ENCODE measurements around the gene CSNK2A2.

CSNK2A2 gene

GRCh38 chr16:58120234-58120633 is 77.7 kb downstream of the CSNK2A2 start:
- no peak for DNase-seq (ENCODE audit: low read depth, low spot score)
- no peak for TF ChIP-seq CTCF (IDR thresholded peaks at IDR 0.05; ENCODE audit: low read depth, low read length)
- H3K4me3 ChIP-seq (ENCODE audit: low read depth, low read length): no peak overlapping the region
- in situ Hi-C loops (cut with HindIII; ENCODE audit: low sequenced_read_pairs): no loop called here

- no peak for TF ChIP-seq CTCF (IDR thresholded peaks at IDR 0.05; ENCODE audit: low read depth, low read length)
- in situ Hi-C loops (cut with HindIII; ENCODE audit: low sequenced_read_pairs): no loop called here
- no peak overlapping the region for H3K4me3 ChIP-seq (ENCODE audit: low read depth, low read length)
- no peak for DNase-seq (ENCODE audit: low read depth, low spot score)
These were observed 78.4 kb downstream of the CSNK2A2 start for GRCh38 chr16:58119509-58119845.

GRCh38 chr16:58118801-58119508 is 79.0 kb downstream of the CSNK2A2 start:
- no peak overlapping the region for H3K4me3 ChIP-seq (ENCODE audit: low read depth, low read length)
- in situ Hi-C loops (cut with HindIII; ENCODE audit: low sequenced_read_pairs): no loop called here
- no peak for DNase-seq (ENCODE audit: low read depth, low spot score)
- TF ChIP-seq CTCF (IDR thresholded peaks at IDR 0.05; ENCODE audit: low read depth, low read length): no peak

- DNase-seq (ENCODE audit: low read depth, low spot score): no peak
- no peak overlapping the region for H3K4me3 ChIP-seq (ENCODE audit: low read depth, low read length)
- in situ Hi-C loops (cut with HindIII; ENCODE audit: low sequenced_read_pairs): no loop called here
- no peak for TF ChIP-seq CTCF (IDR thresholded peaks at IDR 0.05; ENCODE audit: low read depth, low read length)
These were observed 81.4 kb downstream of the CSNK2A2 start for GRCh38 chr16:58116529-58116928.

- no peak for DNase-seq (ENCODE audit: low read depth, low spot score)
- TF ChIP-seq CTCF (IDR thresholded peaks at IDR 0.05; ENCODE audit: low read depth, low read length): no peak
- in situ Hi-C loops (cut with HindIII; ENCODE audit: low sequenced_read_pairs): no loop called here
- H3K4me3 ChIP-seq (ENCODE audit: low read depth, low read length): no peak overlapping the region
These were observed 81.8 kb downstream of the CSNK2A2 start for GRCh38 chr16:58116081-58116480.

GRCh38 chr16:58114827-58115825 is 82.8 kb downstream of the CSNK2A2 start:
- TF ChIP-seq CTCF (IDR thresholded peaks at IDR 0.05; ENCODE audit: low read depth, low read length): no peak
- peak; percentile 37 for DNase-seq (ENCODE audit: low read depth, low spot score)
- in situ Hi-C loops (cut with HindIII; ENCODE audit: low sequenced_read_pairs): no loop called here
- no peak overlapping the region for H3K4me3 ChIP-seq (ENCODE audit: low read depth, low read length)
